Astrocyte (in vitro differentiated cells and primary cell): ENCODE measurements around the gene SEC61B.

ENCODE experiments used
- EZH2 ChIP-seq: IDR thresholded peaks from 2 replicates; pipeline ENCODE4 v1.6.1; 2012; ENCODE audit warnings: mild to moderate bottlenecking, low read length, inconsistent platforms; ENCODE audit not compliant: insufficient read depth
- TF ChIP-seq, protein P1 (sequence below): IDR thresholded peaks from 2 replicates; pipeline ENCODE4 v1.5.1; 2011; ENCODE audit warnings: low read depth, mild to moderate bottlenecking, inconsistent platforms, low read length, moderate library complexity; ENCODE audit not compliant: insufficient read depth

DNA sequence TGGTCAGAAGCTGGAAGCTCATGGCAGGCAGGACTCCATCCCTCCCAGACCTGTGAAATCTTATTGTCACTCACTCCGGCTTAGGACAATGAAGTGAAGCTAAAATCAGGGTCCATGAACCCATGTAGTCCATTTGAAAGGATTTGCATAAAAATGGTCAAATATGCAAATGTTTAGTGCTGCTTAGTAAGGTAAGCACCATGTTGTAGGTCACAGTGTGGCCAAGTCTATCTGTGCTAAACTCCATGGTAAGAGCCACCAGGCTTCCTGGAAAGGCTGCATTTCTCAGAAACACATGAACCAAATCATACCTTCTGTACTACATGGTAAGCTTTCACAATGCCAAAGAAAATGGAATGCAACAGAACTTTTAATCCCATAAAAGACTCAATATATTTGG, 6.0 kb upstream of the SEC61B start:
- TF ChIP-seq, protein P1, sequence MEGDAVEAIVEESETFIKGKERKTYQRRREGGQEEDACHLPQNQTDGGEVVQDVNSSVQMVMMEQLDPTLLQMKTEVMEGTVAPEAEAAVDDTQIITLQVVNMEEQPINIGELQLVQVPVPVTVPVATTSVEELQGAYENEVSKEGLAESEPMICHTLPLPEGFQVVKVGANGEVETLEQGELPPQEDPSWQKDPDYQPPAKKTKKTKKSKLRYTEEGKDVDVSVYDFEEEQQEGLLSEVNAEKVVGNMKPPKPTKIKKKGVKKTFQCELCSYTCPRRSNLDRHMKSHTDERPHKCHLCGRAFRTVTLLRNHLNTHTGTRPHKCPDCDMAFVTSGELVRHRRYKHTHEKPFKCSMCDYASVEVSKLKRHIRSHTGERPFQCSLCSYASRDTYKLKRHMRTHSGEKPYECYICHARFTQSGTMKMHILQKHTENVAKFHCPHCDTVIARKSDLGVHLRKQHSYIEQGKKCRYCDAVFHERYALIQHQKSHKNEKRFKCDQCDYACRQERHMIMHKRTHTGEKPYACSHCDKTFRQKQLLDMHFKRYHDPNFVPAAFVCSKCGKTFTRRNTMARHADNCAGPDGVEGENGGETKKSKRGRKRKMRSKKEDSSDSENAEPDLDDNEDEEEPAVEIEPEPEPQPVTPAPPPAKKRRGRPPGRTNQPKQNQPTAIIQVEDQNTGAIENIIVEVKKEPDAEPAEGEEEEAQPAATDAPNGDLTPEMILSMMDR, result no peak
- no peak for TF ChIP-seq EZH2
